GM13976 (cell line): ENCODE results near the gene MAN2A1.

Experiments
- DNase-seq: peaks from one replicate; pipeline ENCODE4 v3.0.0; 2012; ENCODE audit warnings: low spot score
- in situ Hi-C: fragments of 300-500 bp; cut with MboI; formaldehyde crosslinking; loops from one replicate; pipeline ENCODE4 v1.12.0; 2022; ENCODE audit warnings: low sequenced_read_pairs, mixed read lengths, inconsistent platforms; ENCODE audit not compliant: unreplicated experiment
- TF ChIP-seq, protein P1 (sequence below): IDR thresholded peaks from 2 replicates; pipeline ENCODE4 v1.5.1; 2012; ENCODE audit warnings: borderline replicate concordance, mild to moderate bottlenecking; ENCODE audit not compliant: insufficient read depth; ENCODE audit errors: extremely low read depth, missing control alignments, control extremely low read depth

Gene MAN2A1

DNA sequence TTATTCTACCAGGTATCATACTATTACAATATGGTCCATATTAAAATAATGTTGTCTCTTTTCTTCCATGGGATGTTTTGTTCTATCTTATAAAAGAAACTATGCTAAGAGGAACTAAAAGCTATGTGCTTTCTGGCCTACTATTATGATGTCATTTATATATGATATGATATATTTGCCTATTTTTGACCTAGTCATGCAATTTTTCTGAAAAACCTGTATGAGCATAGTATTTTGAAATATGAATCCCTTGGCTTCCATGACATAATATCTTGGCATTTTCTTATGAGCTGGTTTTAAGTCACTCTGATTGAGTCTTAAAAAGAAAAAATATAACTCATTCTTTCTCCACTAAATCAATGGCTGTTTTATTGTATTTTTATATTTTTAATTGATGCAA, 60.7 kb downstream of the MAN2A1 start:
- DNase-seq, result no peak
- in situ Hi-C loops, result no loop called here
- TF ChIP-seq, protein P1, sequence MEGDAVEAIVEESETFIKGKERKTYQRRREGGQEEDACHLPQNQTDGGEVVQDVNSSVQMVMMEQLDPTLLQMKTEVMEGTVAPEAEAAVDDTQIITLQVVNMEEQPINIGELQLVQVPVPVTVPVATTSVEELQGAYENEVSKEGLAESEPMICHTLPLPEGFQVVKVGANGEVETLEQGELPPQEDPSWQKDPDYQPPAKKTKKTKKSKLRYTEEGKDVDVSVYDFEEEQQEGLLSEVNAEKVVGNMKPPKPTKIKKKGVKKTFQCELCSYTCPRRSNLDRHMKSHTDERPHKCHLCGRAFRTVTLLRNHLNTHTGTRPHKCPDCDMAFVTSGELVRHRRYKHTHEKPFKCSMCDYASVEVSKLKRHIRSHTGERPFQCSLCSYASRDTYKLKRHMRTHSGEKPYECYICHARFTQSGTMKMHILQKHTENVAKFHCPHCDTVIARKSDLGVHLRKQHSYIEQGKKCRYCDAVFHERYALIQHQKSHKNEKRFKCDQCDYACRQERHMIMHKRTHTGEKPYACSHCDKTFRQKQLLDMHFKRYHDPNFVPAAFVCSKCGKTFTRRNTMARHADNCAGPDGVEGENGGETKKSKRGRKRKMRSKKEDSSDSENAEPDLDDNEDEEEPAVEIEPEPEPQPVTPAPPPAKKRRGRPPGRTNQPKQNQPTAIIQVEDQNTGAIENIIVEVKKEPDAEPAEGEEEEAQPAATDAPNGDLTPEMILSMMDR, result no peak

DNA sequence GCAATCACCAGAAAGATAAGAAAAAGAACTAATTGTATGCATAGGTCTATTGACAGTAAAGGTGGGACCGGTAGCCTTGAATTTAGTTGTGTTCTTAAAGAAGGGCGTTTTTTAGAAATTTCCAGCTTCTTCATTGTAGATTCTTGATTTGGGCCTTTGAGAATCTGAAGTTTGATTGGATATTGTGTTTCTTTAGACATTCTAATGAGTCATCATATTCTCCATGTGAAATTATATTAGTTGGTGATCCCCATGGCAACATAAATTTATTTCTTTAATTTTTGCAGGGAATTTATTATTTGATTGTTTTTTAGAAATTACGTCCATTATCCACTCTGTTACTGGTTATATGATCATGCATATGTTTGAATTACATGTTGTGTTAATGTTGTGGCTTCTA, 63.6 kb downstream of the MAN2A1 start:
- TF ChIP-seq, protein P1, result no peak
- in situ Hi-C loops, result no loop called here

DNA sequence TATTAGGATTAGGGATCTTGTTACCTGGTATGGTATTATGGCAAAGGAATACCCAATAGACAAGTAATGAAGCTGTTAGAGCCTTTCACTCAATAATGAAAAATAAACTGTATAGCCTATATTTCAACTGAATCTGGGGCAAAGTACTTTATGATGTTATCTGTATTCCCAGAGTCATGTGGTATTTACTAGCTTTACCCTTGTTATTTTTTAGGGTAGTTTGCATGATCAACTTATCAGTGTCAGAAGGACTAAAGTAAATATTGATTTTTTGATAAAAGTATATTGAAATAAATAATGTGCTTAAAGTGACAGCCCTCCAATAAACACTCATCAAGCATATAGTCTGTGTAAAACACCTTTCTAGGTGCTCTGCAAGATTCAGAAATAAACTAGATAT, 64.6 kb downstream of the MAN2A1 start:
- in situ Hi-C loops, result no loop called here

More for the DNA sequence above, 63.6 kb downstream of the MAN2A1 start:
- no peak for DNase-seq

DNA sequence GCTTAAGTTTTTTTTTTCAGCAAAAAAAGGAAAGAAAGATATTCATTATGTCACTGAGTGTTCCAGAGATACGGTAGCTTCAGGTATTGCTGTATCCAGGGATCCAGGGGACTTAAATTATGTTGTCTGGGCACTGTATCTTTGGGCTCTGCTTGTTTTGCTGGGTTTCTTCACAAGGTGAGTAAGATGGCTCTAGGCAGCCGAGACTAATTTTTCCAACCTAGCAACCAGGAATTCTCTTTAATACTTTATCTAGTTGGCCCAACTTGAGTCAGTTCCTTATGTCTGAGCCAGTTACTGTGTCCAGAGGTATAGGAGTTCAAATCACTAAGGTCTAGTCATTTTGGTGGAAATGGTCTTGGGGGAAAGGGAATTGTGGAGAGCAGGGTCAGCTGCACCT, 66.0 kb downstream of the MAN2A1 start:
- in situ Hi-C loops, result no loop called here
- no peak for DNase-seq
- TF ChIP-seq, protein P1, result no peak

More for the DNA sequence above, 64.6 kb downstream of the MAN2A1 start:
- TF ChIP-seq, protein P1, result no peak
- no peak for DNase-seq

DNA sequence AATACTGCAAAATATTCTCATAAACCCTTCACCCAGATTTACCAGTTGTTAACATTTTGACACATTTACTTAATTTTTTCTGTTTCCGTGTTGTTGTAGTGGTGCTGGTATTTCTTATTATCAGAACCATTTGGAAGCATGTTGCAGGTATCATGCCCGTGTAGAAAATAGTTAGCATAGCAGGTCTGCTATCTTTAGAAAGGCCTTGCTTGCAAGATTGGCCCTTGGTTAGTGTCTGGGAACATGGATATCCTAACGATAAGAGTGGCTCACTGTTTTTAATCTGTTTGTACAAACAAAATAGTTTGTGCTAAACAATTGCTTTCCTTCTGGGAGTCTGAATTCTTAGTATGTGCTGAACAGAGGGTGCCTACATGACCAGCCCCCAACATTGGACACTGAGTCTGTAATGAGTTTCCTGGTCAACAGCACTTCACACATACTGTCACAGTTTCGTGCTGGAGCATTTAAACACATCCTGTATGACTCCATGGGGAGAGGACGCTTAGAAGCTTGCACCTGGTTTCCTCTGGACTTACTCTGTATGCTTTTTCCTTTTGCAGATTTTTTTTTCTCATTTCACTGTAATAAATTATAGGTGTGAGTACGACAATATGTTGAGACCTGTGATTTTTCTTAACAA, 66.9 kb downstream of the MAN2A1 start:
- DNase-seq, result no peak
- in situ Hi-C loops, result no loop called here
- TF ChIP-seq, protein P1, result no peak

DNA sequence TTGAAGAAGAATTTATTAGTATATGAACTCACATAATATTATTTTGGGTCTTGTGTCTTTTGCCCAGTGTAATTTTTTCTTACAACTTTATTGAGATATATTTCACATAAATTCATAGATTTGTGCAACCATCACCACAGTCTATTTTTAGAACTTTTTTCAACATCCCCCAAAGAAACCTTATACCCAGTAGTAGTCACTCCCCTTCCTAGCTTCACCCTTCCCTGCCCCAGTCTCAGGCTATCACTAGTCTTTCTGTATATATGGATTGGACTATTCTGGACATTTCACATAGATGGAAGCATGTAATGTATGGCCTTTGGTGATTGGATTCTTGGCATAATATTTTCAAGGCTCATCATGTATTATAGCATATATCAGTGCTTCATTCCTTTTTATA, 67.8 kb downstream of the MAN2A1 start:
- TF ChIP-seq, protein P1, result no peak
- no peak for DNase-seq
- in situ Hi-C loops, result no loop called here
